ENCODE results near the gene PTPN23. TPM values are rescaled to one million over a fixed set of nuclear protein-coding genes. Genes with fewer than 3 reads are reported as not detected.

The PTPN23 gene
- total and polyA plus RNA-seq, 9 of the 15 experiments (the other 6 are each of a cell fraction or from before 2014, with no cell fraction given) = 0.41 to 58.7 (median 7.2) TPM

- peaks cover 28% of the 10 kb centered on the region for H4K20me1 ChIP-seq (replicated peaks; ENCODE audit: control insufficient read depth, insufficient read depth, low read length)
- TF ChIP-seq POLR3A (IDR thresholded peaks at IDR 0.05; ENCODE audit: borderline replicate concordance, extremely low read depth, insufficient read depth, insufficient read length) = no peak
- TF ChIP-seq SMARCA5 (IDR thresholded peaks at IDR 0.05) = no peak
- TF ChIP-seq ZNF431 (CRISPR knock-in tag; IDR thresholded peaks at IDR 0.05) = no peak
- TF ChIP-seq ZFP1 (CRISPR knock-in tag; IDR thresholded peaks at IDR 0.05) = no peak
- no peak for TF ChIP-seq TEAD1 (CRISPR knock-in tag; IDR thresholded peaks at IDR 0.05)
- no peak for TF ChIP-seq MEF2A (IDR thresholded peaks at IDR 0.05; ENCODE audit: control insufficient read depth, low read depth, low read length)
- TF ChIP-seq DMBX1 (CRISPR knock-in tag; IDR thresholded peaks at IDR 0.05; ENCODE audit: borderline replicate concordance) = no peak
- no peak for TF ChIP-seq HEY1 (CRISPR knock-in tag; IDR thresholded peaks at IDR 0.05; ENCODE audit: borderline replicate concordance)
- TF ChIP-seq NFIX (CRISPR knock-in tag; IDR thresholded peaks at IDR 0.05; ENCODE audit: low read depth) = no peak
- no peak for TF ChIP-seq MED1 (CRISPR knock-in tag; IDR thresholded peaks at IDR 0.05; ENCODE audit: borderline replicate concordance)
- TF ChIP-seq CUX1 (CRISPR knock-in tag; IDR thresholded peaks at IDR 0.05) = no peak
- no peak for TF ChIP-seq TARDBP (IDR thresholded peaks at IDR 0.05)
- TF ChIP-seq PBX2 (CRISPR knock-in tag; IDR thresholded peaks at IDR 0.05; ENCODE audit: low read depth) = no peak
- TF ChIP-seq PBX2 (tag; conservative IDR thresholded peaks at IDR 0.05; ENCODE audit: low read depth) = peak; percentile 76
- 0 out of 2 replicates have a peak, but pooled peaks have one; percentile 31 for TF ChIP-seq ZEB2 (IDR thresholded peaks at IDR 0.05)
- TF ChIP-seq CTBP1 (IDR thresholded peaks at IDR 0.05; ENCODE audit: borderline replicate concordance) = peak; percentile 39; the same call in 1 of the 2 replicates
- TF ChIP-seq SMARCA4 (IDR thresholded peaks at IDR 0.05) = 0 out of 2 replicates have a peak, but pooled peaks have one; percentile 20
- TF ChIP-seq HIVEP1 (CRISPR knock-in tag; IDR thresholded peaks at IDR 0.05) = no peak
Observed at GRCh38 chr3:47385007-47385406, 4.2 kb downstream of the PTPN23 start.

More at GRCh38 chr3:47385007-47385406, 4.2 kb downstream of the PTPN23 start:
- ATAC-seq (no peak), DNase-seq (ENCODE audit: extremely low read depth in 1 of 4, low spot score in 3 of 4) (no peak), FAIRE-seq (no peak)
- intact Hi-C loops (cut with micrococcal nuclease) = no loop called here
- no peak overlapping the region for H2AFZ ChIP-seq (ENCODE audit: low read depth, low read length)
- H3K9ac ChIP-seq (ENCODE audit: insufficient read depth in 1 of 2, low read depth in 2 of 2, low read length in 2 of 2) = no peak overlapping the region
- H3K79me2 ChIP-seq (ENCODE audit: control insufficient read depth, insufficient read depth, low read length) = peaks cover 80% of the 10 kb centered on the region
- POLR2A ChIA-PET = interaction anchor here (0.6 to 0.7 kb wide), 4 partner anchors 108 to 786 kb away, joined by 3 to 4 read pairs (median 4); no protein-coding TSS in a partner anchor
- H3K4me3 ChIP-seq = no peak overlapping the region
- CTCF ChIA-PET (ENCODE audit: low intra/inter-chr PET ratio) = no interaction called here
- H3K36me3 ChIP-seq (ENCODE audit: control insufficient read depth, insufficient read depth, low read length) = peaks cover 46% of the 10 kb centered on the region
- H3K9me3 ChIP-seq (replicated peaks; ENCODE audit: control insufficient read depth, insufficient read depth, low read depth, low read length) = no peaks in the 10 kb centered on the region
- in situ Hi-C loops (cut with MboI) = no loop called here
- H3K4me2 ChIP-seq (ENCODE audit: insufficient read depth, low read length) = no peak overlapping the region
- 50% methylated on average over 4 of the region's 4 CpGs for WGBS (ENCODE audit: insufficient coverage, low coverage, missing lambda C conversion rate)
- H3K4me1 ChIP-seq (replicated peaks in 1 of 2; ENCODE audit: control insufficient read depth in 2 of 2, insufficient read depth in 2 of 2, low read length in 2 of 2) = peaks cover 9 to 23% of the 10 kb centered on the region in 2 experiments; a peak in 4 of 5 replicates
- no peaks in the 10 kb centered on the region for H3K27me3 ChIP-seq (ENCODE audit: control insufficient read depth in 2 of 2, insufficient read depth in 2 of 2, low read length in 2 of 2)
- H3K27ac ChIP-seq (ENCODE audit: extremely low read depth, low read depth, low read length) = no peak overlapping the region
- BruUV-seq (replicated peaks) = no TSS peak
- no peaks in the 10 kb centered on the region for H3K9me1 ChIP-seq (ENCODE audit: control insufficient read depth, insufficient read depth, low read length)
